MM.1S (cell line): ENCODE measurements around the gene CALML3.

Experiments used
- DNase-seq: peaks from one replicate; pipeline ENCODE4 v3.0.0-alpha.2; 2015
- H2AFZ ChIP-seq: fragments of 300-600 bp; sonication (generic); 2 replicates; pipeline ENCODE4 v1.6.0; 2016; ENCODE audit warnings: antibody characterized with exemption, low read length
- H3F3A ChIP-seq: fragments of 300-600 bp; sonication (generic); 2 replicates; pipeline ENCODE4 v1.6.1; 2016; ENCODE audit warnings: mild to moderate bottlenecking, antibody characterized with exemption, low read length, moderate library complexity, mixed read lengths; ENCODE audit not compliant: insufficient read depth
- H3K27ac ChIP-seq: fragments of 300-600 bp; sonication (generic); 2 replicates; pipeline ENCODE4 v1.5.1; 2016; ENCODE audit warnings: mild to moderate bottlenecking, low read length
- H3K27me3 ChIP-seq: fragments of 300-600 bp; sonication (generic); replicated peaks from 2 replicates; pipeline ENCODE4 v1.6.0; 2016; ENCODE audit warnings: low read length; ENCODE audit not compliant: insufficient read depth
- H3K36me3 ChIP-seq: fragments of 300-600 bp; sonication (generic); replicated peaks from 2 replicates; pipeline ENCODE4 v1.6.1; 2016; ENCODE audit warnings: mild to moderate bottlenecking, low read length, mixed read lengths; ENCODE audit not compliant: insufficient read depth
- H3K4me1 ChIP-seq: fragments of 300-600 bp; sonication (generic); 2 replicates; pipeline ENCODE4 v1.6.1; 2016; ENCODE audit warnings: low read length, mixed read lengths
- H3K4me2 ChIP-seq: fragments of 300-600 bp; sonication (generic); 2 replicates; pipeline ENCODE4 v1.6.0; 2016; ENCODE audit warnings: low read depth, low read length
- H3K4me3 ChIP-seq: fragments of 300-600 bp; sonication (generic); 2 replicates; pipeline ENCODE4 v1.5.1; 2016; ENCODE audit warnings: low read length, mixed read lengths
- H3K79me2 ChIP-seq: fragments of 300-600 bp; sonication (generic); 2 replicates; pipeline ENCODE4 v1.6.1; 2016; ENCODE audit warnings: mixed run types, low read length, mixed read lengths
- H3K9ac ChIP-seq: fragments of 300-600 bp; sonication (generic); 2 replicates; pipeline ENCODE4 v1.6.1; 2016; ENCODE audit warnings: low read length, mixed read lengths
- H3K9me2 ChIP-seq: fragments of 300-600 bp; sonication (generic); replicated peaks from 2 replicates; pipeline ENCODE4 v1.6.1; 2016; ENCODE audit warnings: mild to moderate bottlenecking, low read length, mixed read lengths; ENCODE audit not compliant: insufficient read depth
- H3K9me3 ChIP-seq: fragments of 300-600 bp; sonication (generic); replicated peaks from 2 replicates; pipeline ENCODE4 v1.6.1; 2016; ENCODE audit warnings: mild to moderate bottlenecking, low read length, mixed read lengths; ENCODE audit not compliant: insufficient read depth
- H4K20me1 ChIP-seq: fragments of 300-600 bp; sonication (generic); 2 replicates; pipeline ENCODE4 v1.6.1; 2016; ENCODE audit warnings: mild to moderate bottlenecking, low read length, moderate library complexity, mixed read lengths; ENCODE audit not compliant: insufficient read depth
- EZH2 ChIP-seq: fragments of 300-600 bp; sonication (generic); optimal IDR thresholded peaks from 2 replicates; pipeline ENCODE3; 2017; ENCODE audit warnings: low read depth, mild to moderate bottlenecking, antibody characterized with exemption, low read length, mixed read lengths
- EZH2phosphoT487 ChIP-seq: fragments of 300-600 bp; sonication (generic); IDR thresholded peaks from 2 replicates; pipeline ENCODE4 v1.6.1; 2018; ENCODE audit warnings: antibody characterized with exemption, low read length
- TF ChIP-seq, protein P1 (sequence below): fragments of 300-600 bp; sonication (generic); IDR thresholded peaks from 2 replicates; pipeline ENCODE4 v1.5.1; 2016; ENCODE audit warnings: antibody characterized with exemption, low read length, mixed read lengths

Gene CALML3

DNA sequence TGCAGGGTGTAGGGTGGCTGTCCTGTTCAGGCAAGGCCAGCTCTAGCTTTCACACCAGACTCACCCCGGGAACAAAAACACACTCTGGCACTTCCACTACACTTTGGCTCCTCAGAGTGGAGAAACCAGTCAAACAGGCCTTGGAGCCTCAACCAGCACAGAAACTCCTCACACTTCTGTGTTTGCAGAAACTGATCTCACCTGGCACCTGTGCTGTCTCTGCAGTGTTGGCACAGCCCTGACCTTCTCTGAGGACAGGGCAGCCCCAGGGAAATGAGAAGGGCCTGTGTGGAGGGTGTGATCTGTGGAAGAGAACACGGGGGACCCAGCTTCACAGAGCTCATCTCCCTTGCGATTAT lies 21.3 kb upstream of the CALML3 start:
- Histone ChIP-seq H3K4me3 (no peak overlapping the region), H3K79me2 (no peaks in the 10 kb centered on the region), H3K9ac (no peak overlapping the region), H3K9me2 (no peaks in the 10 kb centered on the region), H3F3A (no peaks in the 10 kb centered on the region), H3K9me3 (no peaks in the 10 kb centered on the region), H3K4me1 (no peaks in the 10 kb centered on the region), H2AFZ (no peak overlapping the region), H3K4me2 (no peak overlapping the region), H3K36me3 (no peaks in the 10 kb centered on the region), H4K20me1 (no peaks in the 10 kb centered on the region), H3K27ac (no peak overlapping the region), H3K27me3 (peaks cover 19% of the 10 kb centered on the region)
- no peak for TF ChIP-seq EZH2
- TF ChIP-seq, protein P1, sequence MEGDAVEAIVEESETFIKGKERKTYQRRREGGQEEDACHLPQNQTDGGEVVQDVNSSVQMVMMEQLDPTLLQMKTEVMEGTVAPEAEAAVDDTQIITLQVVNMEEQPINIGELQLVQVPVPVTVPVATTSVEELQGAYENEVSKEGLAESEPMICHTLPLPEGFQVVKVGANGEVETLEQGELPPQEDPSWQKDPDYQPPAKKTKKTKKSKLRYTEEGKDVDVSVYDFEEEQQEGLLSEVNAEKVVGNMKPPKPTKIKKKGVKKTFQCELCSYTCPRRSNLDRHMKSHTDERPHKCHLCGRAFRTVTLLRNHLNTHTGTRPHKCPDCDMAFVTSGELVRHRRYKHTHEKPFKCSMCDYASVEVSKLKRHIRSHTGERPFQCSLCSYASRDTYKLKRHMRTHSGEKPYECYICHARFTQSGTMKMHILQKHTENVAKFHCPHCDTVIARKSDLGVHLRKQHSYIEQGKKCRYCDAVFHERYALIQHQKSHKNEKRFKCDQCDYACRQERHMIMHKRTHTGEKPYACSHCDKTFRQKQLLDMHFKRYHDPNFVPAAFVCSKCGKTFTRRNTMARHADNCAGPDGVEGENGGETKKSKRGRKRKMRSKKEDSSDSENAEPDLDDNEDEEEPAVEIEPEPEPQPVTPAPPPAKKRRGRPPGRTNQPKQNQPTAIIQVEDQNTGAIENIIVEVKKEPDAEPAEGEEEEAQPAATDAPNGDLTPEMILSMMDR: no peak
- TF ChIP-seq EZH2phosphoT487: no peak
- no peak for DNase-seq

DNA sequence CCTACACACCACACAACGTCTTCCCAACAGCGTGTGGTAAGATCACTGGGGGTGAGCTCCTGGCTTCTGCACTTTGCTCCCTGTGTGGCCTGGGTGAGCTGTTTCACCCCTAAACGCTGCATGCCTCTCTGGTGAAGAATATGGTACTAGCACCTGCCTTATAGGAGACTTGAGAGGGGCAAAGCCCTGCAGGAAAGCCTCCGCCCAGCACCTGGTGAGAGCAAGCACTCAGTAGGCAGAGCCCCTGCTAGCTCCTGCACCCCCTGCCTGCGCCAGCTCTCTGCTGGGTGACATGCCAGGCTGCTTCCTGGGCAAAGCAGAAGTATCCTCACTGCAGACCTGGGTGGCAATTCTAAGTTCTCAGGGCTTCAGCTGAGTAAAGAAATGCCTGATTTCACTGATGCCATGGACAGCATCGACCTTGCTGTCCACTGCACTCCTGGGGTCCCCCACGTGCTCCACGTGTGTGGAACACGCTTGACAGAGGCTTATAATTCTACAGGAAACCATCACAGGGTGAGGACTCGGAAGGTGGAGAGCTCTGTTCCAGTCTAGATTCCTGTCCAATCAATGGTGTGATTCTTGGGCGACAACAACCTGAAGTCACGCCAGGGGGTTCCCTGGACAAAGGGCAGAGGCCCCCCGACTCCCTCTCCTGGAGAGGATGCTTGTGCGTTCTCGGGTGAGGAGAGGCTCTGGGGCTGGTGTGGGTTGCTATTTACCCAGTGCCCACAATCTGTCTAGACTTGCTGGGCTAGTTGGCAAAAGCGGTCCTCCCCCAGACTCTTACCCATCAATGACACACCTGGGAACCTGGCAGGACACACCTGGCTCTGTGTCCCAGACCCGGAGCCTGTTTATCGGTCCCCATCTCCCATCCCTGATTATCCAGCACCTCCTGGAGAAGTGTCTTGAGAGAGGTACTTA lies 20.4 kb upstream of the CALML3 start:
- no peaks in the 10 kb centered on the region for H3F3A ChIP-seq
- H3K27me3 ChIP-seq: peaks cover 13% of the 10 kb centered on the region
- H3K36me3 ChIP-seq: no peaks in the 10 kb centered on the region
- DNase-seq: no peak
- H3K9ac ChIP-seq: no peak overlapping the region
- H3K9me3 ChIP-seq: no peaks in the 10 kb centered on the region
- no peaks in the 10 kb centered on the region for H3K79me2 ChIP-seq
- H3K27ac ChIP-seq: no peak overlapping the region
- H3K4me3 ChIP-seq: no peak overlapping the region
- no peaks in the 10 kb centered on the region for H3K4me1 ChIP-seq
- H4K20me1 ChIP-seq: no peaks in the 10 kb centered on the region
- H3K4me2 ChIP-seq: no peak overlapping the region
- H2AFZ ChIP-seq: no peak overlapping the region
- H3K9me2 ChIP-seq: no peaks in the 10 kb centered on the region
- TF ChIP-seq EZH2 (no peak), EZH2phosphoT487 (no peak)
- TF ChIP-seq, protein P1: no peak

GRCh38 chr10:5506246-5506645 lies 18.5 kb upstream of the CALML3 start:
- H3K27me3 ChIP-seq: no peaks in the 10 kb centered on the region
- H3K79me2 ChIP-seq: no peaks in the 10 kb centered on the region
- no peak overlapping the region for H3K9ac ChIP-seq
- no peaks in the 10 kb centered on the region for H3F3A ChIP-seq
- no peaks in the 10 kb centered on the region for H3K4me1 ChIP-seq
- no peaks in the 10 kb centered on the region for H4K20me1 ChIP-seq
- no peaks in the 10 kb centered on the region for H3K36me3 ChIP-seq
- no peak overlapping the region for H3K4me2 ChIP-seq
- no peak overlapping the region for H3K4me3 ChIP-seq
- no peaks in the 10 kb centered on the region for H3K9me3 ChIP-seq
- DNase-seq: no peak
- H2AFZ ChIP-seq: no peak overlapping the region
- no peaks in the 10 kb centered on the region for H3K9me2 ChIP-seq
- H3K27ac ChIP-seq: no peak overlapping the region
- TF ChIP-seq, protein P1: no peak
- TF ChIP-seq EZH2: no peak
- TF ChIP-seq EZH2phosphoT487: no peak
